ENCODE results near the gene MRPL4.

MRPL4 gene

DNA sequence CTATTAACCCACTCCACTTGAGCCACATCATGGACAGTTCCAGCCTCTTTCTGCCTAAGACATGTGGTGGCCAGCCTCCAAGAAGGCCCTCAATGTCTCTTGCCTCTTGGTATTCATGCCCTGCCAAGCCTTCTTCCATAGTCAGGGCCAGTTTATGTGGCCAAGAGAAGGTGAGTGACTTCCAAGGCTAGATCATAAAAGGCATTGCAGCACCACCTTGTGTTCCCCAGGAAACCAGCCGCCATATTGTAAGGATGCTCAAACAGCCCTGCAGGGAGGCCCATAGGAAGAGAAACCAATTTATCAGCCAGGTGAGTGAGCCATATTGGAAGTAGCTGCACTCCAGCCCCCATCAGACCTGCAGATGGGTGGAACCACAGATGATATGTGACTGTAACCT, 45.0 kb upstream of the MRPL4 start:
- H3K18ac ChIP-seq (ENCODE audit: low read length), result no peak overlapping the region
- H3K36me3 ChIP-seq (replicated peaks in 1 of 2; ENCODE audit: control insufficient read depth in 2 of 2, insufficient read depth in 2 of 2, low read length in 2 of 2), result no peaks in the 10 kb centered on the region
- WGBS, 2 donors (ENCODE audit: extremely low coverage in 2 of 2, insufficient read length in 2 of 2, insufficient replicate concordance in 1 of 2), result no CpG with 5 or more reads among the region's 1 CpG
- H3K79me1 ChIP-seq (ENCODE audit: low read depth, low read length), result no peaks in the 10 kb centered on the region
- H2BK120ac ChIP-seq (ENCODE audit: low read depth, low read length), result no peak overlapping the region
- H3K4ac ChIP-seq (ENCODE audit: low read length), result no peak overlapping the region
- no peak overlapping the region for H3K23ac ChIP-seq (ENCODE audit: low read depth, low read length, poor library complexity)
- H2BK15ac ChIP-seq (ENCODE audit: low read length), result no peak overlapping the region
- H2BK12ac ChIP-seq (ENCODE audit: low read length), result no peak overlapping the region
- no peak overlapping the region for H4K91ac ChIP-seq (ENCODE audit: low read depth, low read length, poor library complexity)
- H2AK5ac ChIP-seq (ENCODE audit: low read depth, low read length), result no peak overlapping the region
- H3K9me3 ChIP-seq (replicated peaks in 1 of 2; ENCODE audit: control insufficient read depth in 2 of 2, insufficient read depth in 1 of 2, low read depth in 1 of 2, low read length in 2 of 2), result peaks cover 0 to 16% of the 10 kb centered on the region in 2 donors
- no peak overlapping the region for H3K27ac ChIP-seq (replicated peaks; ENCODE audit: low read length)
- no peaks in the 10 kb centered on the region for H3K27me3 ChIP-seq (ENCODE audit: control insufficient read depth in 3 of 3, insufficient read depth in 3 of 3, low read depth in 1 of 3, low read length in 3 of 3)
- H3K14ac ChIP-seq (ENCODE audit: low read length), result no peak overlapping the region
- H3K4me2 ChIP-seq (ENCODE audit: insufficient read depth, low read length, poor library complexity, severe bottlenecking), result no peak overlapping the region
- no peaks in the 10 kb centered on the region for H3K4me1 ChIP-seq (ENCODE audit: control insufficient read depth in 2 of 2, insufficient read depth in 1 of 2, low read depth in 1 of 2, low read length in 2 of 2)
- H3K4me3 ChIP-seq (ENCODE audit: low read length in 2 of 2), result no peak overlapping the region
- H3K9ac ChIP-seq (ENCODE audit: low read depth, low read length, poor library complexity), result no peak overlapping the region
- H4K8ac ChIP-seq (ENCODE audit: low read depth, low read length), result no peak overlapping the region
- no peak overlapping the region for H2BK5ac ChIP-seq (ENCODE audit: low read length)
- no peak for DNase-seq (ENCODE audit: low spot score)
- no peak overlapping the region for H2AFZ ChIP-seq (ENCODE audit: low read length)

DNA sequence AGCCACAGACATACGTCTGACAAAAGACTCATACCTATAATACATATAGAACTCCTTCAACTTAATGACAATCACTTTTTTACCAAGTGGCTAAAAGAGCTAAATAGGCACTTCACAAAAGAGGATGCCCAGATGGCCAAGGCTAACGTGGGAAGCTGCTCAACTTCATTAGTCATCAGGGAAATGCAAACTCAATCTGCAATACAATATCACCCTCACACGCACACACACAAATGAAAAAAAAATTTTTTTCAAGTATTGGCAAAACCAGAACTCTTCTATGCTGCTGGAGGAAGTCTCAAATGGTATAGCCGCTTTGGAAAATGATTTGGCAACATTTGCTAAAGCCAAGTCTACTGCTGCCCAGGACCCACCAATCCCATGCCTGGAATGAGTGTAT, 42.7 kb upstream of the MRPL4 start:
- H4K91ac ChIP-seq (ENCODE audit: low read depth, low read length, poor library complexity), result no peak overlapping the region
- no peak overlapping the region for H3K18ac ChIP-seq (ENCODE audit: low read length)
- no CpG with 5 or more reads among the region's 4 CpGs for WGBS, 2 donors (ENCODE audit: extremely low coverage in 2 of 2, insufficient read length in 2 of 2, insufficient replicate concordance in 1 of 2)
- no peaks in the 10 kb centered on the region for H3K79me1 ChIP-seq (ENCODE audit: low read depth, low read length)
- H3K27me3 ChIP-seq (ENCODE audit: control insufficient read depth in 3 of 3, insufficient read depth in 3 of 3, low read depth in 1 of 3, low read length in 3 of 3), result no peaks in the 10 kb centered on the region
- H2AK5ac ChIP-seq (ENCODE audit: low read depth, low read length), result no peak overlapping the region
- no peak overlapping the region for H4K8ac ChIP-seq (ENCODE audit: low read depth, low read length)
- no peaks in the 10 kb centered on the region for H3K4me1 ChIP-seq (ENCODE audit: control insufficient read depth in 2 of 2, insufficient read depth in 1 of 2, low read depth in 1 of 2, low read length in 2 of 2)
- no peak overlapping the region for H3K9ac ChIP-seq (ENCODE audit: low read depth, low read length, poor library complexity)
- H3K27ac ChIP-seq (replicated peaks; ENCODE audit: low read length), result no peak overlapping the region
- H3K14ac ChIP-seq (ENCODE audit: low read length), result no peak overlapping the region
- H3K9me3 ChIP-seq (replicated peaks in 1 of 2; ENCODE audit: control insufficient read depth in 2 of 2, insufficient read depth in 1 of 2, low read depth in 1 of 2, low read length in 2 of 2), result peaks cover 0 to 16% of the 10 kb centered on the region in 2 donors
- H3K36me3 ChIP-seq (replicated peaks in 1 of 2; ENCODE audit: control insufficient read depth in 2 of 2, insufficient read depth in 2 of 2, low read length in 2 of 2), result no peaks in the 10 kb centered on the region
- no peak overlapping the region for H3K4me3 ChIP-seq (ENCODE audit: low read length in 2 of 2)
- H3K23ac ChIP-seq (ENCODE audit: low read depth, low read length, poor library complexity), result no peak overlapping the region
- H3K4me2 ChIP-seq (ENCODE audit: insufficient read depth, low read length, poor library complexity, severe bottlenecking), result no peak overlapping the region
- H2BK5ac ChIP-seq (ENCODE audit: low read length), result no peak overlapping the region
- H2AFZ ChIP-seq (ENCODE audit: low read length), result no peak overlapping the region
- DNase-seq (ENCODE audit: low spot score), result no peak
- no peak overlapping the region for H2BK15ac ChIP-seq (ENCODE audit: low read length)
- no peak overlapping the region for H3K4ac ChIP-seq (ENCODE audit: low read length)
- no peak overlapping the region for H2BK12ac ChIP-seq (ENCODE audit: low read length)
- H2BK120ac ChIP-seq (ENCODE audit: low read depth, low read length), result no peak overlapping the region

DNA sequence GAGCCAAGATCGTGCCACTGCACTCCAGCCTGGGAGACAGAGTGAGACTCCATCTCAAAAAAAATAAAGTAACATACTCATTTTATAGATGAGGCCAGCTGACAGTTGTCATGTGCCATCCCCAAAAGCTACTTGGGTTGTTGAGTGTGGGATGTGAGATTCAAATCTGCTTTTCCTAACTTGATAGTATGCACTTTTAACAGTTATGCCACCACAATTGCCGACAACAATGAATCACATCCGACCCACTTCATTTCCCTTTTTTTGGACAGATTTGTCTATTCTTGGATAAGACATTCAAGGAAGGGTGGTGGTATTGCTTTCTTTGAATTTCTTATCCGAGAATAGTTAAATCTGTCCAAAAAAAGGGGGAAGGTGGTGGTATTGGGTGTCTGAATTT, 41.0 kb upstream of the MRPL4 start:
- no peak overlapping the region for H3K4me3 ChIP-seq (ENCODE audit: low read length in 2 of 2)
- no peaks in the 10 kb centered on the region for H3K27me3 ChIP-seq (ENCODE audit: control insufficient read depth in 3 of 3, insufficient read depth in 3 of 3, low read depth in 1 of 3, low read length in 3 of 3)
- H3K4me2 ChIP-seq (ENCODE audit: insufficient read depth, low read length, poor library complexity, severe bottlenecking), result no peak overlapping the region
- no peak for DNase-seq (ENCODE audit: low spot score)
- no peaks in the 10 kb centered on the region for H3K79me1 ChIP-seq (ENCODE audit: low read depth, low read length)
- no peak overlapping the region for H2BK5ac ChIP-seq (ENCODE audit: low read length)
- H3K36me3 ChIP-seq (replicated peaks in 1 of 2; ENCODE audit: control insufficient read depth in 2 of 2, insufficient read depth in 2 of 2, low read length in 2 of 2), result no peaks in the 10 kb centered on the region
- no peak overlapping the region for H3K27ac ChIP-seq (replicated peaks; ENCODE audit: low read length)
- H3K23ac ChIP-seq (ENCODE audit: low read depth, low read length, poor library complexity), result no peak overlapping the region
- H3K4ac ChIP-seq (ENCODE audit: low read length), result no peak overlapping the region
- H3K18ac ChIP-seq (ENCODE audit: low read length), result no peak overlapping the region
- H2AFZ ChIP-seq (ENCODE audit: low read length), result no peak overlapping the region
- no peak overlapping the region for H4K91ac ChIP-seq (ENCODE audit: low read depth, low read length, poor library complexity)
- no peak overlapping the region for H2BK15ac ChIP-seq (ENCODE audit: low read length)
- H2BK120ac ChIP-seq (ENCODE audit: low read depth, low read length), result no peak overlapping the region
- no peak overlapping the region for H3K14ac ChIP-seq (ENCODE audit: low read length)
- no CpG with 5 or more reads among the region's 4 CpGs for WGBS, 2 donors (ENCODE audit: extremely low coverage in 2 of 2, insufficient read length in 2 of 2, insufficient replicate concordance in 1 of 2)
- peaks cover 0 to 16% of the 10 kb centered on the region in 2 donors for H3K9me3 ChIP-seq (replicated peaks in 1 of 2; ENCODE audit: control insufficient read depth in 2 of 2, insufficient read depth in 1 of 2, low read depth in 1 of 2, low read length in 2 of 2)
- no peak overlapping the region for H4K8ac ChIP-seq (ENCODE audit: low read depth, low read length)
- H2BK12ac ChIP-seq (ENCODE audit: low read length), result no peak overlapping the region
- H3K9ac ChIP-seq (ENCODE audit: low read depth, low read length, poor library complexity), result no peak overlapping the region
- no peaks in the 10 kb centered on the region for H3K4me1 ChIP-seq (ENCODE audit: control insufficient read depth in 2 of 2, insufficient read depth in 1 of 2, low read depth in 1 of 2, low read length in 2 of 2)
- H2AK5ac ChIP-seq (ENCODE audit: low read depth, low read length), result no peak overlapping the region

DNA sequence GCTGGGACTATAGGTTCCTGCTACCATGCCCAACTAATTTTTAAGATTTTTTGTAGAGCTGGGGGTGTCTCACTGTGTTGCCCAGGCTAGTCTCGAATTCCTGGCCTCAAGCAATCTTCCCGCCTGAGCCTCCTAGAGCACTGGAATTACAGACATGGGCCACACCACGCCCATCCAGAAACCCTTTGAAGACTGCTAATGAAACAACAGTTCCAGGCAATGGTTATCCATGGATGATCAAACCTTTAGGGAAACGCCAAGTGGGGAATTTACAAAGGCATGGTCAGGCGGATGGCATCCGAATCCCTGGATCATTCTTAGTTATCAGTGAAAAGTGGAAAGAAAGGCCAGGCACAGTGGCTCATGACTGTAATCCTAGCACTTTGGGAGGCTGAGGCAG, 40.3 kb upstream of the MRPL4 start:
- no peak overlapping the region for H3K23ac ChIP-seq (ENCODE audit: low read depth, low read length, poor library complexity)
- no CpG with 5 or more reads among the region's 6 CpGs for WGBS, 2 donors (ENCODE audit: extremely low coverage in 2 of 2, insufficient read length in 2 of 2, insufficient replicate concordance in 1 of 2)
- H3K14ac ChIP-seq (ENCODE audit: low read length), result no peak overlapping the region

More for the DNA sequence above, 40.3 kb upstream of the MRPL4 start:
- Histone ChIP-seq H4K91ac (ENCODE audit: low read depth, low read length, poor library complexity) (no peak overlapping the region), H4K8ac (ENCODE audit: low read depth, low read length) (no peak overlapping the region), H3K27ac (replicated peaks; ENCODE audit: low read length) (no peak overlapping the region), H2BK12ac (ENCODE audit: low read length) (no peak overlapping the region), H2BK15ac (ENCODE audit: low read length) (no peak overlapping the region), H2BK5ac (ENCODE audit: low read length) (no peak overlapping the region), H2AK5ac (ENCODE audit: low read depth, low read length) (no peak overlapping the region), H3K4me3 (ENCODE audit: low read length in 2 of 2) (no peak overlapping the region), H3K27me3 (ENCODE audit: control insufficient read depth in 3 of 3, insufficient read depth in 3 of 3, low read depth in 1 of 3, low read length in 3 of 3) (no peaks in the 10 kb centered on the region), H3K36me3 (replicated peaks in 1 of 2; ENCODE audit: control insufficient read depth in 2 of 2, insufficient read depth in 2 of 2, low read length in 2 of 2) (no peaks in the 10 kb centered on the region), H3K4ac (ENCODE audit: low read length) (no peak overlapping the region), H3K4me1 (ENCODE audit: control insufficient read depth in 2 of 2, insufficient read depth in 1 of 2, low read depth in 1 of 2, low read length in 2 of 2) (no peaks in the 10 kb centered on the region), H2BK120ac (ENCODE audit: low read depth, low read length) (no peak overlapping the region), H3K9me3 (replicated peaks in 1 of 2; ENCODE audit: control insufficient read depth in 2 of 2, insufficient read depth in 1 of 2, low read depth in 1 of 2, low read length in 2 of 2) (peaks cover 0 to 11% of the 10 kb centered on the region in 2 donors), H3K18ac (ENCODE audit: low read length) (no peak overlapping the region), H2AFZ (ENCODE audit: low read length) (no peak overlapping the region), H3K9ac (ENCODE audit: low read depth, low read length, poor library complexity) (no peak overlapping the region), H3K79me1 (ENCODE audit: low read depth, low read length) (no peaks in the 10 kb centered on the region), H3K4me2 (ENCODE audit: insufficient read depth, low read length, poor library complexity, severe bottlenecking) (no peak overlapping the region)
- DNase-seq (ENCODE audit: low spot score), result no peak

All from neuronal stem cell (in vitro differentiated cells).